GM12875 (cell line): ENCODE results near the gene PRKCB.

Source experiments
- H3K4me3 ChIP-seq: one replicate; pipeline ENCODE4 v1.5.1; 2011; ENCODE audit warnings: low read depth, low read length, control low read depth
- CTCF ChIP-seq: IDR thresholded peaks from 2 replicates; pipeline ENCODE4 v1.5.1; 2011; ENCODE audit warnings: low read depth, mild to moderate bottlenecking, control low read depth, inconsistent platforms, low read length, moderate library complexity, borderline replicate concordance; ENCODE audit not compliant: insufficient read depth

PRKCB gene

GRCh38 chr16:24074574-24074973 is 238.8 kb downstream of the PRKCB start:
- TF ChIP-seq CTCF = no peak
- H3K4me3 ChIP-seq = no peak overlapping the region

GRCh38 chr16:24075302-24075701 is 239.5 kb downstream of the PRKCB start:
- TF ChIP-seq CTCF = no peak
- H3K4me3 ChIP-seq = no peak overlapping the region

- TF ChIP-seq CTCF = no peak
- H3K4me3 ChIP-seq = no peak overlapping the region
Measured at GRCh38 chr16:24075931-24076716, 240.3 kb downstream of the PRKCB start.

GRCh38 chr16:24077292-24077691 is 241.5 kb downstream of the PRKCB start:
- TF ChIP-seq CTCF = no peak
- no peak overlapping the region for H3K4me3 ChIP-seq

- no peak for TF ChIP-seq CTCF
- no peak overlapping the region for H3K4me3 ChIP-seq
Measured at GRCh38 chr16:24077966-24078365, 242.2 kb downstream of the PRKCB start.

- no peak for TF ChIP-seq CTCF
- H3K4me3 ChIP-seq = no peak overlapping the region
Measured at GRCh38 chr16:24085666-24086065, 249.9 kb downstream of the PRKCB start.

- no peak overlapping the region for H3K4me3 ChIP-seq
- no peak for TF ChIP-seq CTCF
Measured at GRCh38 chr16:24087891-24088410, 252.2 kb downstream of the PRKCB start.
